Measurements from ENCODE around the gene DACT3.
A peak's percentile ranks its signal among the peaks of the same experiment; 100 is the strongest.

Gene DACT3

DNA sequence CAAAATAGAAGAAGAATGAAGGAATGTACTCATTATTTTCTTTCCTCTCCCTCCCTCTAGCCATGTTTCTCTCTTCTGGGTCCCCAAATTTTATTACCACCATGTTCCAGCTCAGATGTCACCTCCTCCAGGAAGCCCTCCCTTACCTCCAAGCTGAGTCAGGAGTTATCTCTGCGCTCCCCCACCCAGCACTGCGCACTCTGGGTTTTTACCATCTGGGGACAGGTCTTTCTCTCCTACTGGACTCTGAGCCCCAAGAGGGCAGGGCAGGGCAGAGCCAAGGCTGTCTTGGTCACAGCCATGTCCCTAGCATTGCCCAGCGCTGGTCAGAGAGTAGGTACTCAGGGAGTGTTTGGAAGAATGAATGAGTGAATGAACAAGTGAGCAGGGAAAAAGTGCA lies 27.9 kb downstream of the DACT3 start:
- no peak for TF ChIP-seq GATA2 (IDR thresholded peaks at IDR 0.05; ENCODE audit: low read depth, low read length)
- no peak for TF ChIP-seq GATA3 (IDR thresholded peaks at IDR 0.05; ENCODE audit: low read depth, low read length)

- TF ChIP-seq GATA3 (IDR thresholded peaks at IDR 0.05; ENCODE audit: low read depth, low read length) (no peak), GATA2 (IDR thresholded peaks at IDR 0.05; ENCODE audit: low read depth, low read length) (no peak)
Observed at GRCh38 chr19:46631481-46631880, 29.5 kb downstream of the DACT3 start.

GRCh38 chr19:46630586-46631205 lies 30.3 kb downstream of the DACT3 start:
- no peak for TF ChIP-seq GATA2 (IDR thresholded peaks at IDR 0.05; ENCODE audit: low read depth, low read length)
- no peak for TF ChIP-seq GATA3 (IDR thresholded peaks at IDR 0.05; ENCODE audit: low read depth, low read length)

- peak; percentile 92 for TF ChIP-seq GATA2 (IDR thresholded peaks at IDR 0.05; ENCODE audit: low read depth, low read length)
- TF ChIP-seq GATA3 (IDR thresholded peaks at IDR 0.05; ENCODE audit: low read depth, low read length): no peak
Observed at GRCh38 chr19:46629546-46630025, 31.4 kb downstream of the DACT3 start.

DNA sequence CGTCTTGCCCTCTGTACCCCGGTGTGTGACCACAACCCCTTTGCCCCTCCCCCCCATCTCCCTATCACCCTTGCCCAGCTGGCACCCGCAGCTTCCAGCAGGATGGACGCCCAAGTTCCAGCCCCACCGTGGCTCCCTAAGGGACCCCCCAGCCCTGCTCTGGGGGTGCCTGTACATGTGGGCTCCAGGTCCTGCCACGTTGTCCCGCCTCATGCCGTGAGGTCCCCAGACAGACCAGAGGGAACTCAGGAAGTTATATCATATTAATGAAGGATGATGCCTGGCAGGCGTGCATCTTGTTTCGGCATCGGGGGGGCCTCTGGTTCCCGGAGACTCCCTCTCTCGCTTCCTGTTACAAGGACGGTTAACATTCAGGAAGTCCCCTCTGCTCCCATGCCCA lies 34.5 kb downstream of the DACT3 start:
- no peak for TF ChIP-seq GATA2 (IDR thresholded peaks at IDR 0.05; ENCODE audit: low read depth, low read length)
- no peak for TF ChIP-seq GATA3 (IDR thresholded peaks at IDR 0.05; ENCODE audit: low read depth, low read length)

- TF ChIP-seq GATA2 (IDR thresholded peaks at IDR 0.05; ENCODE audit: low read depth, low read length) (no peak), GATA3 (IDR thresholded peaks at IDR 0.05; ENCODE audit: low read depth, low read length) (no peak)
Observed at GRCh38 chr19:46625731-46626130, 35.3 kb downstream of the DACT3 start.

GRCh38 chr19:46624958-46625661 lies 35.9 kb downstream of the DACT3 start, which contains the start of gene PTGIR:
Gene PTGIR (minus strand): TSS chr19:46625089. CDS start chr19:46624225, 864 bp downstream.
- TF ChIP-seq GATA3 (IDR thresholded peaks at IDR 0.05; ENCODE audit: low read depth, low read length) (no peak), GATA2 (IDR thresholded peaks at IDR 0.05; ENCODE audit: low read depth, low read length) (no peak)

DNA sequence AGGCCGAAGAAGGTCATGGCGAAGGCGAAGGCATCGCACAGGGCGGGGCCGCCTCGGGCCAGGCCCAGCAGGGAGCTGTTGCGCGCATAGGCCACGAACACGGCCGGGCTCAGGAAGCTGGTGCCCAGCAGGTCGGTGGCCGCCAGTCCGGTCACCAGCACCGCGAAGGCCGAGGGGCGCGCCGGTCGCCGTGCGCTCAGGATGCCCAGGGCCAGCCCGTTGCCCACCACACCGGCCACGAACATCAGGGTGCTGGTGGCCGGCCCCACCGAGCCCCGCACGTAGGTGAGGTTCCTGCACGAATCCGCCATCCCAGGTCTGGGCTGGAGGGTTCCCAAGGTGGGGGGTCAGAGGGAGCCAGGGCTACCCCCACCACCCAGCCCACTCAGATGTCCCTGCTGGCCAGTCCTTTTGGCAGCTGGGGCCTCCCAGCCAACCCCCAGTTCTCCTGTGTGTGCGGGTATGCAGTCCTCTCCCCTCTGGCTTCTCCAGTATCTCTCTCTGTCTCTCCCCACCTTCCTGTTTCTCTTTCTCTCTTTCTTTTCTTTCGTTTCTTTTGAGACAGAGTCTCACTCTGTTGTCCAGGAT lies 37.0 kb downstream of the DACT3 start:
- TF ChIP-seq GATA3 (IDR thresholded peaks at IDR 0.05; ENCODE audit: low read depth, low read length) (no peak), GATA2 (IDR thresholded peaks at IDR 0.05; ENCODE audit: low read depth, low read length) (no peak)

GRCh38 chr19:46622118-46622446 lies 38.9 kb downstream of the DACT3 start:
- TF ChIP-seq GATA3 (IDR thresholded peaks at IDR 0.05; ENCODE audit: low read depth, low read length): no peak
- no peak for TF ChIP-seq GATA2 (IDR thresholded peaks at IDR 0.05; ENCODE audit: low read depth, low read length)

DNA sequence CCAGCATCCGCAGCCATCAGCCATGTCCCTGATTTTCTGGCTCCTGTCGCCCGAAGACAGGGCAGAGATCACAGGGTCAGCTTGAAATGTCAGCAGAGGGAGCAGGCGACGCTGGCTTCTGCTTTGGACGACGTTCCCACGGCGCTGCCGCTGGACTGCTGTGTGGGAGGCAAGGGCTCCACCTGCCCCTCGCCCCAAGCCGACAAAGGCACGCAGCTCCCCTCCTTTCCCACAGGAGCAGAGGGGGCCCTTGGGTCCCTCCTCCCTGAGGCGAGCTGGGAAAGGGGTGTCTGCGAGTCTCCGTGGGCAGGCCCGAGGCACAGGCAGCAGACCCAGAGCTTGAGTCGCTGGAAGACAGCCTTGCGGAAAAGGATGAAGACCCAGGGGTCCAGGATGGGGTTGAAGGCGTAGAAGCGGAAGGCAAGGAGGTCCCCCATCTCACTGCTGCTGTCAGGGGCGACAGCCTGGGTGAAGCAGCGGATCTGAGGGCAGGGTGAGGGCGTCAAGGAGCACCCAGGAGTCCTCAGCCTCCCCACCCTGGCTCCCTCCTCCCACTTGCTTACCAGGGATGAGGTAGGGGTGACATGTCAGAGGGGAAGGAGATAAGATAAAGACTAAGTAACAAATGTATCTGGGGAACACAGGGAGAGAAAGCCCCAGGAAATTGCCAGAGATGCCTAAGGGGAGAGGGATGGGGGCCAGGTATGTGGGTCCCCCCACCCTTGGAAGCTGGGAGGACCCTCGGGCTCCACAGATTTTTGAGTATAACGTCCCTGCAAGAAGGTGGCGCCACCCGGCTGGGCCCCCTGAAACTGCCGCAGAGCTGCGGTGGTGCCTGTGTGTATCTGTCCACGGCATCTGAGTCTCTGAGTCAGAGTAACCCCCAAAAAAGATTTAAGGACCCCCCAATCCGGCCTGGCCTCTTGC lies 39.5 kb downstream of the DACT3 start:
- TF ChIP-seq GATA2 (IDR thresholded peaks at IDR 0.05; ENCODE audit: low read depth, low read length): no peak

DNA sequence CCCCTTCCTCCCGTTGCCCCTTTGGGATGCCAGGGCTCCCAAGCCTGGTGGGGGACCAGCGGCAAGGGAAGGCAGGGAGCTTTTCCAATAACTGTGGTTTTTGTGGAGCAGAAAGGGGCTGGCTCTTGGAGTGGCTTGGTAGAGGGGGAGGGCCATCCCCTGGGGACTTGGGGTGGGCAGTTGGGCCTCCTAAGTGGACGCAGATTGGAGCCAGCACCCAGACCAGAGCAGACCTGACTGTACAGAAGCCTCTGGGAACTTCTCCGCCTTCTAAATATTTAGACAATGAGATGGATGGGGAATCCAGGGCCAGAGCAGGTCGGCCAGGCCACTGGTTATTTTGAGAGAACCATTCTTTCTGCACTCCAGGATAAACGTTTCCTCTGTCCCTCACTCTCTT lies 40.3 kb downstream of the DACT3 start:
- TF ChIP-seq GATA3 (IDR thresholded peaks at IDR 0.05; ENCODE audit: low read depth, low read length) (no peak), GATA2 (IDR thresholded peaks at IDR 0.05; ENCODE audit: low read depth, low read length) (no peak)

- TF ChIP-seq GATA3 (IDR thresholded peaks at IDR 0.05; ENCODE audit: low read depth, low read length): no peak
- TF ChIP-seq GATA2 (IDR thresholded peaks at IDR 0.05; ENCODE audit: low read depth, low read length): no peak
Observed at GRCh38 chr19:46620267-46620666, 40.7 kb downstream of the DACT3 start.

DNA sequence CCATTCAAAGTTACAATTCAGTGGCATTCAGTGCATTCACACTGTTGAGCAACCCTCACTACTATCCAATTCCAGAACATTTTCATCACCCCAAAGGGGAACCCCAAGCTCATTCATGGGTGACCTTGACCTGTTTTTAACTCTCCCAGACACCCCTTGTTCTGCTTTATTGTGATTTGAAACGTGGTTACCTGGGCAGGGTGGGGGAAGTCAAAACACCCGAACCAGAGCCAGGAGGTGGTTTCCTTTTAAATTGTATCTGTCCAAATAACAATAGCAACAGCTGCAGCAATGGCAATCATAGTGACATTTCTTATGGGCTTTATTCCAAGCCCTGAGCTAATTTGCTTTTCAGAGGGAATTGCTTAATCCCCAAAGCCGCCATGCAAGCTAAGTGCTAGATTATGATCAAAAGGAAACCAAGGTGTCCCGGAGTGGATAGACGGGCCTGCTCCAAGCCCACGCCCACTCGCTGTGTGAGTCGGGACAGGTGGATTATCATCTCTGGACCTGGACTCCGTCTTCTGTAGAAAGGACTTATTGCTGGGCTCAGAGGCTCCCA lies 42.2 kb downstream of the DACT3 start:
- TF ChIP-seq GATA2 (IDR thresholded peaks at IDR 0.05; ENCODE audit: low read depth, low read length): no peak

GRCh38 chr19:46617601-46618000 lies 43.4 kb downstream of the DACT3 start:
- TF ChIP-seq GATA2 (IDR thresholded peaks at IDR 0.05; ENCODE audit: low read depth, low read length): no peak
- TF ChIP-seq GATA3 (IDR thresholded peaks at IDR 0.05; ENCODE audit: low read depth, low read length): no peak

Data from SH-SY5Y (cell line).